ENCODE data around the gene ZC3H13. TPM values are rescaled to one million over a fixed set of nuclear protein-coding genes. Genes with fewer than 3 reads are reported as not detected.

Gene ZC3H13
- total and polyA plus RNA-seq, 2 donors (not counting 1 experiment from before 2014, with no cell fraction given) = 4.8 to 65.7 TPM

GRCh38 chr13:46053162-46054012 lies 841 bp upstream of the ZC3H13 start:
- ATAC-seq (ENCODE audit: low read depth) (no peak), DNase-seq (peak; percentile 33)
- intact Hi-C loops (cut with micrococcal nuclease) = loop anchor here (2.0 to 10.0 kb wide), 7 partner anchors 74 to 1951 kb away; partner anchors contain the start of genes COG3, ESD, SUCLA2 and TSC22D1
- Histone ChIP-seq H3K4me3 (ENCODE audit: control extremely low read depth in 1 of 5, extremely low read depth in 1 of 5, insufficient read depth in 1 of 5, low read depth in 2 of 5, low read length in 4 of 5) (peak overlapping the region; percentile 84 to 95 (median 88)), H3K9me3 (ENCODE audit: control extremely low read depth in 1 of 3, control insufficient read depth in 2 of 3, insufficient read depth in 1 of 3, low read length in 2 of 3) (no peaks in the 10 kb centered on the region), H4K20me1 (ENCODE audit: control insufficient read depth, insufficient read depth, low read length, poor library complexity, severe bottlenecking) (peaks cover 9% of the 10 kb centered on the region), H3K27me3 (replicated peaks in 1 of 4; ENCODE audit: control extremely low read depth in 1 of 4, control insufficient read depth in 3 of 4, insufficient read depth in 4 of 4, low read length in 3 of 4) (peaks cover 0 to 3% (median 0%) of the 10 kb centered on the region in 4 experiments), H3K4me2 (replicated peaks; ENCODE audit: low read depth, low read length, poor library complexity, severe bottlenecking) (peak overlapping the region; percentile 76), H3K4me1 (ENCODE audit: control insufficient read depth in 2 of 2, insufficient read depth in 2 of 2, low read length in 2 of 2) (peaks cover 19 to 26% of the 10 kb centered on the region in 2 donors), H3K36me3 (replicated peaks in 1 of 2; ENCODE audit: control extremely low read depth in 1 of 2, control insufficient read depth in 1 of 2, extremely low read depth in 1 of 2, insufficient read depth in 2 of 2, low read length in 1 of 2) (no peaks in the 10 kb centered on the region), H3K79me2 (ENCODE audit: control insufficient read depth, insufficient read depth, low read length) (peaks cover 34% of the 10 kb centered on the region), H3K9ac (ENCODE audit: low read length) (peak overlapping the region; percentile 80), H3K27ac (ENCODE audit: low read length in 2 of 2) (peak overlapping the region; percentile 89 to 96), H2AFZ (ENCODE audit: insufficient read depth, low read depth, low read length, poor library complexity, severe bottlenecking) (peak overlapping the region; percentile 83)
- WGBS (ENCODE audit: insufficient coverage) = 35% methylated on average over 2 of the region's 18 CpGs
- peaks cover 29% of the 10 kb centered on the region for H3K4me1 Mint-ChIP-seq
- TF ChIP-seq, protein P1, sequence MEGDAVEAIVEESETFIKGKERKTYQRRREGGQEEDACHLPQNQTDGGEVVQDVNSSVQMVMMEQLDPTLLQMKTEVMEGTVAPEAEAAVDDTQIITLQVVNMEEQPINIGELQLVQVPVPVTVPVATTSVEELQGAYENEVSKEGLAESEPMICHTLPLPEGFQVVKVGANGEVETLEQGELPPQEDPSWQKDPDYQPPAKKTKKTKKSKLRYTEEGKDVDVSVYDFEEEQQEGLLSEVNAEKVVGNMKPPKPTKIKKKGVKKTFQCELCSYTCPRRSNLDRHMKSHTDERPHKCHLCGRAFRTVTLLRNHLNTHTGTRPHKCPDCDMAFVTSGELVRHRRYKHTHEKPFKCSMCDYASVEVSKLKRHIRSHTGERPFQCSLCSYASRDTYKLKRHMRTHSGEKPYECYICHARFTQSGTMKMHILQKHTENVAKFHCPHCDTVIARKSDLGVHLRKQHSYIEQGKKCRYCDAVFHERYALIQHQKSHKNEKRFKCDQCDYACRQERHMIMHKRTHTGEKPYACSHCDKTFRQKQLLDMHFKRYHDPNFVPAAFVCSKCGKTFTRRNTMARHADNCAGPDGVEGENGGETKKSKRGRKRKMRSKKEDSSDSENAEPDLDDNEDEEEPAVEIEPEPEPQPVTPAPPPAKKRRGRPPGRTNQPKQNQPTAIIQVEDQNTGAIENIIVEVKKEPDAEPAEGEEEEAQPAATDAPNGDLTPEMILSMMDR (IDR thresholded peaks at IDR 0.05) = no peak
- TF ChIP-seq EZH2 (IDR thresholded peaks at IDR 0.05; ENCODE audit: borderline replicate concordance, insufficient read depth, low read depth, low read length, poor library complexity, severe bottlenecking) = no peak
- peak overlapping the region; percentile 95 for H3K27ac Mint-ChIP-seq
- H3K9me3 Mint-ChIP-seq (ENCODE audit: insufficient read depth) = no peaks in the 10 kb centered on the region
- CTCF ChIA-PET = interaction anchor here (1.1 kb wide), 1 partner anchor 73 kb away, joined by 3 read pairs; no protein-coding TSS in a partner anchor
- peaks cover 6% of the 10 kb centered on the region for H3K27me3 Mint-ChIP-seq
- POLR2A ChIA-PET = interaction anchor here (0.5 kb wide), 1 partner anchor 1060 kb away, joined by 5 read pairs; no protein-coding TSS in a partner anchor
- peak overlapping the region; percentile 96 for H3K4me3 Mint-ChIP-seq

Data from B cell (primary cell).